Activated CD8-positive, alpha-beta memory T cell treated with anti-CD3 and anti-CD28 coated beads, Interleukin-2, amount 10 ng/mL, durations not matched to agents 7 days and 5 days (primary cell): ENCODE measurements around the gene KDM5C. TPM values are rescaled to one million over a fixed set of nuclear protein-coding genes. Genes with fewer than 3 reads are reported as not detected.

ENCODE experiments used
- ATAC-seq: fragments of 150-1000 bp; cut with Tn5 transposase; one replicate; pipeline ENCODE4 v1.10.0; 2021; ENCODE audit warnings: moderate library complexity
- CTCF ChIA-PET: fragments of 350-600 bp; sonication (Branson Sonifier 250); formaldehyde crosslinking; loops from one replicate; lab custom pipeline; 2021; ENCODE audit warnings: antibody characterized with exemption; lab: Charles Lee
- DNase-seq: peaks from one replicate; pipeline ENCODE4 v3.0.0-alpha.2; 2020
- H3K27ac Mint-ChIP-seq: one replicate; pipeline ENCODE4 v1.8.0; 2021; ENCODE audit warnings: mild to moderate bottlenecking, mixed read lengths
- H3K27me3 Mint-ChIP-seq: one replicate; pipeline ENCODE4 v1.8.0; 2021; ENCODE audit warnings: mixed read lengths
- H3K36me3 Mint-ChIP-seq: one replicate; pipeline ENCODE4 v1.8.0; 2021; ENCODE audit warnings: mild to moderate bottlenecking, mixed read lengths
- H3K4me1 Mint-ChIP-seq: one replicate; pipeline ENCODE4 v1.8.0; 2021; ENCODE audit warnings: mixed read lengths
- H3K4me3 Mint-ChIP-seq: one replicate; pipeline ENCODE4 v1.8.0; 2021; ENCODE audit warnings: mild to moderate bottlenecking, moderate library complexity, mixed read lengths
- H3K9me3 Mint-ChIP-seq: one replicate; pipeline ENCODE4 v1.8.0; 2022; ENCODE audit warnings: low read depth, mixed read lengths
- total RNA-seq, 2 experiments: library from RNA; stranded (reverse); gene quantifications; one replicate each; pipeline ENCODE4 v1.2.3, GENCODE V29; 2021

Gene KDM5C
- total RNA-seq, 2 experiments from 2014 or later: 91.2 to 93.1 TPM

DNA sequence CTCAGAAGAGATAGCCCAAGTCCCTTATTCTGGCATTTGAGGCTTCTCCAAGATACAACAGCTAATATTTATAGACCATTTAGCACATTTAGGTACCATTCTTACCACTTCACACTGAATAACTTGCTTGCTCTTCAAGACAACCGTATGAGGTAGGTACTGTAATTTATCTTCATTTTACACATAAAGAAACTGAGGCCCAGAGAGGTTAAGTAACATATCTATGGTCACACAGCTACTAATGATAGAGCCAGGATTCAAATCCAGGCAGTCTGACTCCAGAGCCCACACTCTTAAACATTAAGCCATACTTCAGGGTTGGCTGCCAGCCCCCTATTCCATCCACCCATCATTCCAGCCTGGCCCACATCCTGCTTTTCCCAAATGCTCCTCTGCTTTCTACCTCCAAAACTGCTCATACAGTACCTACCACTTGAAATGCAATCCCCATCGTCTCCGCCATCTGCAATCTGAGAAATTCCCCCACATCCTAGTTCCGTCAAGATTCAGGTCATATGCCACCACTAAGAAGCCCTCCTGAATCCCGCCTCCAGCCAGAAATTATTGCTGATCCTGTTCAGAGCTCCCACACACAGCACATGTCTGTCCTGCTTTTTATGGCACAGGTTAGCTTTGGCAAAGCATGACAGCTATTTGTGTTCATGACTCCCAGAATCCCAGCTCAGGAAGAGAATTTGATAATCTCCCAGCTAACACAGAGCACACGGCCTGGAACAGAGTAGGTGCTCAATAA is 32.8 kb upstream of the KDM5C start:
- Mint-ChIP-seq H3K4me1 (peaks cover 22% of the 10 kb centered on the region), H3K36me3 (no peaks in the 10 kb centered on the region), H3K27ac (no peak overlapping the region), H3K27me3 (peaks cover 3% of the 10 kb centered on the region), H3K4me3 (no peak overlapping the region), H3K9me3 (no peaks in the 10 kb centered on the region)
- CTCF ChIA-PET: no interaction called here
- ATAC-seq (no peak), DNase-seq (no peak)

DNA sequence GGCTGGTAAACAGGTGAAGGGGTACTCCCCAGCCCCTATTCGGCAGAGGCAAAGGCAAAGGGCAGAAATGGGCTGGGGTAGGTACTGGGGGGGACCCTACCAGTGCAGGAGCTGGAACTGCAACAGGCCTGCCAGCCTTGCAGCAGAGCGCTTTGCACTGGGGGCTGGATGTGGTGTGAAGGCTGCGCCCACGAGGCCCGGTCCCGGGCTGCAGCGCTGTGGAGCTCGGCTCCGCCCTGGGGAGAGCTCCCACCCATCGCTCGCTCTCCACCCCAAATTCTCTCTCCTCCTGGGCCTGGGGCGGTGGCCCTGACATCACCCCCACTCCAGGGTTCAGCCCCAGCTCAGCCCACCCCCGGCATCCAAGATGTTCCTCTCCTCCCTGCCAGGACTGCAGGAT is 32.2 kb upstream of the KDM5C start:
- peaks cover 16% of the 10 kb centered on the region for H3K4me1 Mint-ChIP-seq
- H3K9me3 Mint-ChIP-seq: no peaks in the 10 kb centered on the region
- no peak for ATAC-seq
- peaks cover 3% of the 10 kb centered on the region for H3K27me3 Mint-ChIP-seq
- H3K36me3 Mint-ChIP-seq: no peaks in the 10 kb centered on the region
- no peak overlapping the region for H3K4me3 Mint-ChIP-seq
- no peak for DNase-seq
- CTCF ChIA-PET: no interaction called here
- H3K27ac Mint-ChIP-seq: no peak overlapping the region

DNA sequence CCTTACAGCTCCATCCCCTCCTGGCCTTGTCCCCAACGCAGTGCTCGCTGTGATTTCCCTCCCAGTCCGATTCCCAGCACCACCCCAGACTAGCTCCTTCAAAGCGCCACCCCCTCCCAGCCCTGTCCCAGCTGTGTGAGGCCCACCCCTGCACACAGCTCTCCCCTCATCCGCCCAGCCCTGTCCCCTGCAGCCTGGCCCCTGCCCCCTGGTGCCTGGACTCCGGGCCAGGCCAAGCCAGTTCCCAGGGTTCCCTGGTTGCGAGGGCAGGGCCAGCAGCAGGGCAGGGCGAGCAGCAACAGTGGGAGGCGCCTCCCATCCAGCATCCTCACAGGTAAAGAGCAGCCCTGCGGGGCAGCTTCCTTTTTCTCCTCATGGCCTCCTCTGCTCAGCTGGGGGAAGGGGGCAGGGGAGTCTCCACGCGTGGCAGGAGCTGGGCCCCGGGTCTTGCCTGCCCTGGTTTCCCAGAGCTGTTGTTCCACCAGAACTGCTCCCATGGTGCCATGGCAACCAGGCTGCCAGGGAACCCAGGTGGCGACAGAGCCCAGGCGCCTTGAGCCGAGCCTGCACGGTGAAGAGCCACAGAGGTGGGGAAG is 31.5 kb upstream of the KDM5C start:
- peaks cover 3% of the 10 kb centered on the region for H3K27me3 Mint-ChIP-seq
- no peak for DNase-seq
- ATAC-seq: no peak
- CTCF ChIA-PET: no interaction called here
- no peak overlapping the region for H3K27ac Mint-ChIP-seq
- no peaks in the 10 kb centered on the region for H3K36me3 Mint-ChIP-seq
- H3K4me3 Mint-ChIP-seq: no peak overlapping the region
- H3K4me1 Mint-ChIP-seq: peaks cover 9% of the 10 kb centered on the region
- no peaks in the 10 kb centered on the region for H3K9me3 Mint-ChIP-seq

DNA sequence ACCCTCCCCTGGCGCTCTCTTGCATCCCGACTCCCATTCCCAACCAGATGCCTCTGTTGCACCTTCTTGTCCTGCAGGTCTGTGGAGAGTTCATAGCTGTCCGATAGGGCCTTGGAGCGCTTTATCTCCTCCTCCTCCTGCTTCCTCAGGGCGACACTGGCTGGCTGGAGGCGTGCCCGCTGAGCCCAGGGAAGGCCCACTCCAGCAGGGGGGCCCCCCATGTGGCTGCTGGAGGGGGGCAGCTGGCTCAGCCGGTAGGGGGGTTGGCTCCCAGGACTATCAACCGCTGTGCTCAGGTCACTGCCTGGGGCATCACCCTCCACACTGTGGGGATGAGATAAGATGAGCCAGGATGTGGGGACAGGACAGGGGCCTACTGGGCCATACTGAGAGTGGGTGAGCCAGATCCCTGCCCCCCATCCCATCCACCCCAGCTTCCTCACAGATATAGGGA is 30.8 kb upstream of the KDM5C start:
- ATAC-seq (no peak), DNase-seq (no peak)
- H3K27me3 Mint-ChIP-seq: peaks cover under 1% of the 10 kb centered on the region
- CTCF ChIA-PET: no interaction called here
- no peak overlapping the region for H3K4me3 Mint-ChIP-seq
- H3K27ac Mint-ChIP-seq: no peak overlapping the region
- peaks cover 3% of the 10 kb centered on the region for H3K4me1 Mint-ChIP-seq
- no peaks in the 10 kb centered on the region for H3K9me3 Mint-ChIP-seq
- H3K36me3 Mint-ChIP-seq: no peaks in the 10 kb centered on the region

DNA sequence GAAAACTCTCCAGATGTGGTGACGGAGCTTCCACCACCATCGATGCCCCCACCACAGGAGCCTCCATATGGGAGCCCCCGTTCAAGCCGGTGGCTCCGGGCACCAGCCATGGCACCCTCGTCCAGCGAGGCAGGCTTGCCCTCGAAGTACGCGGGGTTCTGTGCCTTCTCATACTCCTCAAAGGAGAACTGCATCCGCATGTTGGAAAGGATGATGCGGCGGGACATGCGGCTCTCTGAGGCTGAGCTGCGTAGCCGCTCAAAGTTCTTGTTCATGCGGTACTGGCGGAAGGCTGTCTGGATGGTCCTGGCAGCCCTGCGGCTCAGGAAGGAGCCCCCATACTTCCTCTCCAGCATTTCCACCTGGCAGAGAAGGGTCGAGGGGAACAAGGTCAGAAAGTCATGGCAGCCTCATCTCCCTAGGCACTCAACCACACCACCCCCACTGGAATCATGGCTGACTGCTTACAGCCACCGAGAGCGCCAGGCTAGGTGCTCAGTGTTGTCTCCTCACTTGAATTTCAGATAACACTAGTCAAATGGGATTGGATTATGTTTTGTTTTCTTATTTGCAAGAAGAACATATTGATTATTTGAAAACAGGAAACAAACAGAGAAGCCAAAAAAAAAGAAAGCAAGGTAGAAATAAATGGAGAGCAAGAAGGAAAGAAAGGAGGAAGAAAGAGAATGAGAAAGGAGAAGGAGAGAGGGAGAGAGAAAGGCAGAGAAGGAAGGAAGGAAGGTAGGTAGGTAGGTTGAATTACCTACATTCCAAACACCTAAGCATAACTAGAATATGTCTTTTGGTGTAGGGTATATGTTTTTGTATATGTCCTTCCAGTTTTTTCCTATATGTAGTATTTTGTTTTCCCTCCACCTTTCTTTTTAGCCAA is 29.8 kb upstream of the KDM5C start:
- DNase-seq (no peak), ATAC-seq (no peak)
- Mint-ChIP-seq H3K4me3 (no peak overlapping the region), H3K27ac (no peak overlapping the region), H3K36me3 (no peaks in the 10 kb centered on the region), H3K27me3 (no peaks in the 10 kb centered on the region), H3K9me3 (no peaks in the 10 kb centered on the region), H3K4me1 (no peaks in the 10 kb centered on the region)
- CTCF ChIA-PET: no interaction called here

DNA sequence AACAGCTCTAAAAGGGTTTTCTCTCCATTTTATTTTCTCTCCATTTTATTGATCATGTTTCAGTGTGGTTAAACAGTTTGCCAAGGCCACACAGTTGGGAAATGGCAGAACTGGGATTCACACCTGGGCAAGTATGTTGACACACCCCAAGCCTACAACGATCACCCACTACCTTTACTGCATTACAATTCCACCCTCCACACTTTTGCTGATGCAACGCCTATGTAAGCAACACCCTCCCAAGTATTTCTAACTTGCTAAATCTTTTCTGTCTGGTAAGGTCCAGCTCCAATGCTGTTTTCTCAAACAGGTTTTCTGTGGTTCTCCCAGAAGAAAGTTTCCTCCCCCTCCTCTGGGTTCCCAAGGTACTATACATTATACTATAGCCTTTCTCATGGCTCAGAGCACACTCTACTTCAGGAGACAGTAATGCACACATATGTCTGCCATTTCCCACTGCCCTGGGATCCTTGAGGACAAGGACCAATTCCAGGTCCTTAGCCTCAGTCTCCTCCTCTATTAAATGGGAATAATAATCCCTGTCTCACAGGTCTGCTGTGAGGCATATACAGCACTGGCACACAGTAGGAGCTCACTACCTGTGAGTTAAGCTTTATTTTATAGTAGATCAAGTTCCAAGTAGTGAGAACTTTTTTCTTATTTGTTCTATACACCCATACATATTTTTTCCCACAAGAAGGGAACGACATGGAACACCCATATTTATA is 28.4 kb upstream of the KDM5C start:
- no peaks in the 10 kb centered on the region for H3K4me1 Mint-ChIP-seq
- H3K27ac Mint-ChIP-seq: no peak overlapping the region
- H3K4me3 Mint-ChIP-seq: no peak overlapping the region
- H3K27me3 Mint-ChIP-seq: no peaks in the 10 kb centered on the region
- no peak for DNase-seq
- H3K36me3 Mint-ChIP-seq: no peaks in the 10 kb centered on the region
- CTCF ChIA-PET: interaction anchor here (1.2 kb wide), 2 partner anchors 14 to 228 kb away, joined by 3 read pairs; no protein-coding TSS in a partner anchor
- H3K9me3 Mint-ChIP-seq: no peaks in the 10 kb centered on the region
- no peak for ATAC-seq

DNA sequence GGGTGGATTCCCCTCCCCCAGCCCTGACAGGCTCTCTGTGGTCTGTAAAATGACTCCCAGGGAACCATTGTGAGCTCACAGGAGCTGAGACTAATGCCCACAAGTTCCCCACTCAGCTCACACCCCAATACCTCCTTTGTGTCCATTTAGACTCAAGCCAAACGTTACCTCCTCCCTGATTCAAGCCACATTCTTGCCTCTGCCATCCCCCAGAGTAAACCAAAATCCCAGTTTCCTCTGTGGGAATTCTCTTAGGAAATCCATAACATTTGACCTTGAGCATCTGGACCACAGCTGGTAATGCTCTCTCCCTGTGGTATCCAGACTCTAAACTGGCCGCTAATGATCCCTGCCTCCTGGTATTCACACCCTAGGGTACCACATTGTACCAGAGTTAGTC is 26.3 kb upstream of the KDM5C start:
- no peak overlapping the region for H3K4me3 Mint-ChIP-seq
- no peaks in the 10 kb centered on the region for H3K9me3 Mint-ChIP-seq
- H3K27ac Mint-ChIP-seq: no peak overlapping the region
- H3K27me3 Mint-ChIP-seq: peaks cover 2% of the 10 kb centered on the region
- no peaks in the 10 kb centered on the region for H3K4me1 Mint-ChIP-seq
- H3K36me3 Mint-ChIP-seq: no peaks in the 10 kb centered on the region
- CTCF ChIA-PET: no interaction called here
- DNase-seq (no peak), ATAC-seq (no peak)

DNA sequence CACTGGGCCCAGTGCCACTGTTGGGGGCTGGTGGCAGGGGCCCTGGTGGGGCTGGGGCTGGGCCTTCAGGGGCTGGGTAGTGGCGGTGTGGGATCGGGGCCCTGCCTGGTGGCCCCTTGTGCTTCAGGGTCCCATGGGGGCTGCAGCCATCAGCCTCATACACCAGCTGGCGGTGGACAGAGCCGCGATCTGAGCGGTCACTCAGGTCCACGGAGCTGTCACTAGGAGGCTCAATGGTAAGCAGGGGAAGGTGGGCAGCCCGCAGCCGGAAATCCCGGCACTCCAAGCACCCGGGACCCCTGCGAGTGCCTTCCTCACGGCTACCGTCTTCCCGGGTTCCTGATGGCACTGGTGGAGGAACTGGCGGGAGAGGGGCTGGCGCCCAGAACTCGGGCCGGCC is 25.5 kb upstream of the KDM5C start:
- CTCF ChIA-PET: no interaction called here
- no peak overlapping the region for H3K4me3 Mint-ChIP-seq

DNA sequence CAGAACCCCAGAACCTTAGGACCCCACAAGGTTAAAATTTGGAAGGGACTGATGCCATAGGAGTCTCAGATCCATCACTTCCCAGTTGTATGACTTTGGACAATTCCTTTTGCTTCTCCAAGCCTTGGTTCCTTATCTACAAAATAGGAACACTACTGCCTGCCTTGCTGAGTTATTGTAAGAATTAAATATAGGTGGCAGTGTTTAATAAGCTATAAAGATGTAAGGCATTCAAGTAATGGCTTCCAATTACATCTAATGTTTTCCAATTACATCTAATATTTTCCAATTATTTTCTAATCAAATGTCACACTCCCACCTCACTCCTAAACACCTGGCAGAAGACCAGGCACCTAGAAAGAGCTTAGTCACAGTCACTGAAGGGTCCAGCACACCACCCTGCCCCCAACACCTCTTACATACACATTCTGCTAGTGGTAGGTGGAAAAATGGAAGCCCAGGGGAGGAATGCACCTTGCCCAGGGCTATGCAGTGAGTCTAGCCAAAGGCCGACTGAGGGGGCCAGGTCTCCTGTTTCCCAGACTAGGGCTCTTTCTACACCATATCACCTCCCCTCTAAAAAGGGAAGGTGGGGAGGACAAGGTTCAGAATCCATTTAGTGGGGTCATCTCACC is 24.5 kb upstream of the KDM5C start:
- no peak for ATAC-seq
- CTCF ChIA-PET: interaction anchor here (1.1 to 1.4 kb wide), 2 partner anchors 11 to 232 kb away, joined by 3 to 4 read pairs; no protein-coding TSS in a partner anchor
- H3K36me3 Mint-ChIP-seq: no peaks in the 10 kb centered on the region

More for the DNA sequence above, 25.5 kb upstream of the KDM5C start:
- H3K4me1 Mint-ChIP-seq: no peaks in the 10 kb centered on the region
- no peak overlapping the region for H3K27ac Mint-ChIP-seq
- H3K36me3 Mint-ChIP-seq: no peaks in the 10 kb centered on the region
- DNase-seq: no peak
- no peaks in the 10 kb centered on the region for H3K9me3 Mint-ChIP-seq
- peaks cover 3% of the 10 kb centered on the region for H3K27me3 Mint-ChIP-seq
- no peak for ATAC-seq

DNA sequence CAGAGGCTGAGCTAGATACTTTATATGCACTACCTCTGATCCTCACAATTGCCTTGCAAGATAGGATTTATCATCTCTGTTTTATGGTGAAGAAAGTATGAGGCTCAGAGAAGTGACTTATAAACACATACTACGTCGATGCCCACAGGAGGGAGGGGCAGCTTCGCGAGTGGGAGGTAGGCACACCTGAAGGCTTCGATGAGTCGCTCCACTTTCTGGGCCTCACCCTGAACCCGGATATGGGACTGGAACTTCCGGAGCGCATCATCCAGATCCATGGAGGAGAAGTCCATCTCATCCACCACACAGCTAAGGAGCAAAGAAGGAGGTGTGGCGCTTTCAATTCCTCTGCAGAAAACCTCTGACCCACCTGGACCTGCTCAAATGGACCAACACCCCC is 22.9 kb upstream of the KDM5C start:
- Mint-ChIP-seq H3K4me1 (no peaks in the 10 kb centered on the region), H3K4me3 (no peak overlapping the region), H3K27me3 (peaks cover 3% of the 10 kb centered on the region), H3K9me3 (no peaks in the 10 kb centered on the region), H3K36me3 (no peaks in the 10 kb centered on the region), H3K27ac (no peak overlapping the region)
- ATAC-seq: no peak
- no peak for DNase-seq
- CTCF ChIA-PET: no interaction called here

More for the DNA sequence above, 24.5 kb upstream of the KDM5C start:
- Mint-ChIP-seq H3K4me3 (no peak overlapping the region), H3K4me1 (no peaks in the 10 kb centered on the region), H3K27me3 (peaks cover 3% of the 10 kb centered on the region), H3K9me3 (no peaks in the 10 kb centered on the region), H3K27ac (no peak overlapping the region)
- no peak for DNase-seq

DNA sequence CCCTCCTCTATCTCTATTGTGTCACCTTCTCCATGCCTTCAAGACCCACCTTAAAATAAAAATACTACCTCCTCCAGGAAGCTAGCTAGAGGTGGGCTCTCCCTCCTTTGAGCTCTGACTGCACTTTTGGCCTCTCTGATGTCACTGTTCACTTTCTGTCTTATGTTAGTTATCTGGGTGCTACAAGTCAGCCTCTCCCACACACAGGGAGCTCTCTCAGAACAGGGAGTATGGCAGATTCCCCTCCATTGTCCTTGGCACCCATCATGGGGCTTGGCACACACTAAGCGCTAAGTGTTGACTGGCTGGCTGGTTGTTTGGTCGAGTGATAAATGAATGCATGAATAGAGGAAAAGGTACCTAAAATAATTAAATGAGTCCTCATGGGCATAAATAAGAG is 21.2 kb upstream of the KDM5C start:
- ATAC-seq (no peak), DNase-seq (no peak)
- Mint-ChIP-seq H3K27me3 (peaks cover 3% of the 10 kb centered on the region), H3K36me3 (no peaks in the 10 kb centered on the region), H3K27ac (peak overlapping the region; percentile 9), H3K4me1 (peaks cover 2% of the 10 kb centered on the region), H3K4me3 (no peak overlapping the region), H3K9me3 (no peaks in the 10 kb centered on the region)
- CTCF ChIA-PET: no interaction called here

DNA sequence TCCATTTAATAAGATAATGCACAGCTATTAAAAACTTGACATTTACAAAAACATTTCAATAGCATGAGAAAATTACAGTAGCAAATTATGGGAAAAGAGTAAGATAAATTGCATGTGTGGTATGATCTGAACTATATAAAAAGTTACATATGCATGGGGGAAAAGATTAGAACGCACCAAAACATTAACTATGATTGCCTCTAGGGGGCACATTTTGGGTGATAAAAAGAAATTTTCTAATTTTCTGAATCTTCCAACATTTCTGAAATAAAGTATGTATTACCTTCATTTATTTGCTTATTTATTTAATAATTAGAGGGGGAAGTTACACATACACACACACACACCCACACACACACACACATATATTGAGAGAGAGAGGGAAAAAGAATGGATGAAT is 19.6 kb upstream of the KDM5C start:
- ATAC-seq (no peak), DNase-seq (no peak)
- H3K9me3 Mint-ChIP-seq: no peaks in the 10 kb centered on the region
- H3K4me1 Mint-ChIP-seq: peaks cover 2% of the 10 kb centered on the region
- no peak overlapping the region for H3K4me3 Mint-ChIP-seq
- no peak overlapping the region for H3K27ac Mint-ChIP-seq
- peaks cover 3% of the 10 kb centered on the region for H3K27me3 Mint-ChIP-seq
- H3K36me3 Mint-ChIP-seq: no peaks in the 10 kb centered on the region
- CTCF ChIA-PET: interaction anchor here (0.7 to 1.1 kb wide), 2 partner anchors 70 to 202 kb away, joined by 3 read pairs; no protein-coding TSS in a partner anchor
